ENCODE results near the gene C2CD3. TPM values are rescaled to one million over a fixed set of nuclear protein-coding genes. Genes with fewer than 3 reads are reported as not detected.
A peak's percentile ranks its signal among the peaks of the same experiment; 100 is the strongest.

Gene C2CD3, protein sequence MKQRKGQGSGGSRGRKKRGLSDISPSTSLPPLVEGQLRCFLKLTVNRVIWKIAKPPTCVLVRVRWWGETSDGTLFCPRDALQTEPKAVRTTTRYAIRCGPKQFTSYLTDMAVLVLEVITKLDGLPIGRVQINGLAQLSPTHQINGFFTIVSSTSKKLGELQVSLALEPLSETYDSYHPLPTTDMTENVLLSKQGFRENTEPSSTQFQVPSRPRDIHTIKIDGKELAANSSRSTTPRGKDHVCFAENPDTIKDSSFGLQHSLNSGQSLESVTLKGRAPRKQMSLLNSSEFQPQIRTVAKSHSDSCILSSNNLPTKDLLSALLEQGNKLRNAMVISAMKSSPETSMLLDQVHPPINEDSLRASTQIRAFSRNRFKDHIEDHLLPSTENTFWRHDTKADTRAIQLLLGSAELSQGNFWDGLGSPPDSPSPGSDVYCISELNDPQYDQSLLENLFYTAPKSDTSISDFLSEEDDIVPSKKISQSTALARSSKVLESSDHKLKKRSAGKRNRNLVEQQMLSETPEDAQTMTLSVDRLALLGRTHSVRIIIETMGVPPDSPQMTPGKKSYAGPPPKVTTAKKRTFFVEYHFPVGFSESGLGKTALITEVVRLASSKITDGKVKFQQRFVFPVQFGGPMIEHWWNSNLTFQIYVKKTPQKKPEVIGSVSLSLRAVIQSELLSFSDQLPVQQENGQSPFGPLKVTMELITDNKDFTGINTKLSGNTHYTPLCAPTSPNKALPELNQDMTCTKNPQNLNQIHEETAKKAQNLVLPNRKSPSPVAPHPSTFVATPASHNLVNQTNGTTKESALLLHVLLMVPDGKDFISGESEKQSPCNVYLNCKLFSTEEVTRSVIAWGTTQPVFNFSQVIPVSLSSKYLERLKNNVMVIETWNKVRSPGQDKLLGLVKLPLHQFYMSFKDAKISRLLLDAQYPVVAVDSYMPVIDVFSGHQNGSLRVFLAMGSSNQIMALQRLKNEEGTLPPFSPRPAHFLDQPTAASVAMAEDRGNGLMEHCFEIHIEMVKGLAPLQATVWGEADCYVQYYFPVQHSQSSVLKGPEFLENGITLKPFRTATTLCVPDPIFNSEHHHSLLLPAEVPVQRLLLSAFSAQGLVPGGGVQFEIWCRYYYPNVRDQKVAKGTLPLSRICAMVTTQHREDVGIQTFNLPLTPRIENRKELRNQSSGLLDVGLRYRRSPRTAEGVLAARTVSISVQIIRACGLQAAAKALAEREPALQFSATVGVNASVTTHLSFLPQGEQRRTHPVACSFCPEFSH (N-terminal part only)
- polyA plus RNA-seq (2011; rRNA removed) (10.3 and 11.2 TPM in 2 replicates), polyA minus RNA-seq (2011; rRNA and poly(A)+ RNA removed) (35.6 and 47.0 TPM in 2 replicates)

DNA sequence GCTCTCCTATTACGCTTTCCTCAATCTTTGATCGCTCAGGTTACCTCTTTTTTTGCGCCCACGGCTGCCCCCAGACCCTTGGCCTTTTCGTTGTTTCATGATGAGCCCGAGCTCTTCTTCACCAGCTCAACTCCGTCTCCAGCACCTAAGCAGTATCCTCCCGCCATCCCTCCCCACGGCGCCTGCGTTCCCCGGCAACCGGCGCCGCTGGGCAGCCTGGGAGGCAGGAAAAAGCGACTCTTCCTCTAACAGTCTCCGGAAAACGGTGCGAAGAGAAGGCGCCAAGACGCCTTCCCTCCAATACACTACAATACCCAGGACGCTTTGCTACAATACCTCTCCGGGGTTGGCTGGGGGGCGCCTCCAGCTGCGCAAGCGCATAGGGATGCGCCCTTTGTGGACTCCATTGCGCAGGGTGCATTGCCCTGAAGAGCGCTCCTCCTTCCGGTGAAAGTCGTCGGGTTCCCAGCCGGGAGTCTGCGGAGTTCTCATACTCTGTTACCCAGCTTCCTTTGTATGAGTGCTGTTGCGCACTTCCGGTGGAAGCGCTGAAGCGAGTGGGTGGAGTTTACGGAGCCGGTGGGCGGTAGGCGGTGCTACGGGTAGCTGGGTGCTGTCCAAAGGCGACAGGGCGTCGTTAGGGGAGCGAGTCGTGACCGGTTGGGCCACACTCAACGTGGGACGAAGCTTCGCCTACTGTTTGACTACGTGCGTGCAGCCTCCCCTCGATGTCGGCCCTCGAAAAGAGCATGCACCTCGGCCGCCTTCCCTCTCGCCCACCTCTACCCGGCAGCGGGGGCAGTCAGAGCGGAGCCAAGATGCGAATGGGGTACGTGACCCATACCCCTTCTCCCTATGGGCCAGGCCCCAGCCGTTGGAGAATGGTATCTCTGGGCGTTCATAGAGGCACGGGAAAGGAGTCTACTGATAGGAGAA is at the start of gene C2CD3, which contains the start of gene PPME1:
Gene C2CD3, minus strand, starts transcription at position 309 of the 936 bp plus-strand sequence. Its CDS starts 210 bp downstream, at position 99.
Gene PPME1, plus strand, starts transcription at position 596 of the 936 bp plus-strand sequence. Its CDS starts 133 bp downstream, at position 729.
- Histone ChIP-seq H3K36me3 (ENCODE audit: control insufficient read depth, insufficient read depth, low read length) (peaks cover 2% of the 10 kb centered on the region; the same call in 1 of the 2 replicates), H3K27me3 (ENCODE audit: control insufficient read depth, insufficient read depth, low read length) (no peaks in the 10 kb centered on the region), H3K4me3 (ENCODE audit: low read depth, low read length) (peak within 1 kb of the TSS; percentile 84)
- ChIA-PET POLR2A (interaction anchor here (0.6 to 0.8 kb wide), 2 partner anchors 14 to 210 kb away, joined by 3 to 5 read pairs; no protein-coding TSS in a partner anchor), CTCF (interaction anchor here (0.8 to 2.2 kb wide), 6 partner anchors 9 to 207 kb away, joined by 3 to 7 read pairs (median 4); no protein-coding TSS in a partner anchor)
- DNase-seq (ENCODE audit: low read depth), result peak; percentile 99
- peak; percentile 53 for TF ChIP-seq CTCF (IDR thresholded peaks at IDR 0.05; ENCODE audit: insufficient read depth, low read depth, low read length)

DNA sequence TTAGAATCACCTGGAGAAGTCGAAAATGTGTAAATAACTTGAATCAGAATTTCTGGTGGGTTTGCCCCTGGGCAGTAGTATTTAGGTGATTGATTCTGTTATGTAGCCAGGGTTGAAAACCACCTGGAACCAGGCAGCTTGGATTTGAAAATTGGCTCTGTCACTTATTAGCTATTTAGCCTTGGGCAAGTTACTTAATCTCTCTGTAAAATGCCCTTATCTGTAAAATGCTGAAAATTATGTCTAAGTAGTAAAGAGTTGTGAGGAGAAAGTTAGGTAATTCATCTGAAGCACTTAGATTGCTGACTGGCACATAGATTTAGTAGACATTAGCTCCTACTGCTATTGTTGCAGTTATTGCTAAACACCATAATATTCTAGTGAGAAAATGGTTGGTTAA is 49.6 kb upstream of the C2CD3 start:
- no peak for DNase-seq (ENCODE audit: low read depth)
- ChIA-PET POLR2A (no interaction called here), CTCF (no interaction called here)
- H3K36me3 ChIP-seq (ENCODE audit: control insufficient read depth, insufficient read depth, low read length), result peaks cover under 1% of the 10 kb centered on the region; the same call in 1 of the 2 replicates
- no peak for TF ChIP-seq CTCF (IDR thresholded peaks at IDR 0.05; ENCODE audit: insufficient read depth, low read depth, low read length)
- no peaks in the 10 kb centered on the region for H3K27me3 ChIP-seq (ENCODE audit: control insufficient read depth, insufficient read depth, low read length)
- no peak overlapping the region for H3K4me3 ChIP-seq (ENCODE audit: low read depth, low read length)

GRCh38 chr11:74212533-74212932 is 41.7 kb upstream of the C2CD3 start:
- DNase-seq (ENCODE audit: low read depth), result no peak
- ChIA-PET POLR2A (no interaction called here), CTCF (interaction anchor here (1.2 kb wide), 1 partner anchor 237 kb away, joined by 3 read pairs; no protein-coding TSS in a partner anchor)
- no peak overlapping the region for H3K4me3 ChIP-seq (ENCODE audit: low read depth, low read length)
- H3K27me3 ChIP-seq (ENCODE audit: control insufficient read depth, insufficient read depth, low read length), result no peaks in the 10 kb centered on the region
- H3K36me3 ChIP-seq (ENCODE audit: control insufficient read depth, insufficient read depth, low read length), result peaks cover 11% of the 10 kb centered on the region
- no peak for TF ChIP-seq CTCF (IDR thresholded peaks at IDR 0.05; ENCODE audit: insufficient read depth, low read depth, low read length)

GRCh38 chr11:74208507-74208906 is 37.7 kb upstream of the C2CD3 start:
- peaks cover 13% of the 10 kb centered on the region for H3K36me3 ChIP-seq (ENCODE audit: control insufficient read depth, insufficient read depth, low read length)
- no peak for TF ChIP-seq CTCF (IDR thresholded peaks at IDR 0.05; ENCODE audit: insufficient read depth, low read depth, low read length)
- CTCF ChIA-PET, result interaction anchor here (1.7 kb wide), 1 partner anchor 17 kb away, joined by 4 read pairs; no protein-coding TSS in a partner anchor

More at GRCh38 chr11:74208507-74208906, 37.7 kb upstream of the C2CD3 start:
- DNase-seq (ENCODE audit: low read depth), result no peak
- POLR2A ChIA-PET, result no interaction called here
- no peak overlapping the region for H3K4me3 ChIP-seq (ENCODE audit: low read depth, low read length)
- no peaks in the 10 kb centered on the region for H3K27me3 ChIP-seq (ENCODE audit: control insufficient read depth, insufficient read depth, low read length)
